HG02981 (cell line): ENCODE measurements around the gene SPHK2.
A peak's percentile ranks its signal among the peaks of the same experiment; 100 is the strongest.
"Not testable (repeated sequence)": the region's sequence is repeated elsewhere in the genome, so short reads cannot be mapped to it uniquely, and the experiment has no call there.

Experiments used
- ATAC-seq: cut with Tn5 transposase; IDR thresholded peaks from one replicate; pipeline ENCODE4 v1.9.1; 2021; ENCODE audit warnings: mild to moderate bottlenecking, moderate library complexity; ENCODE audit not compliant: unreplicated experiment

The SPHK2 gene

GRCh38 chr19:48656840-48657474 is 37.7 kb downstream of the SPHK2 start:
- ATAC-seq, result no peak

GRCh38 chr19:48657828-48658227 is 38.5 kb downstream of the SPHK2 start:
- ATAC-seq, result not testable (repeated sequence)

GRCh38 chr19:48658483-48658882 is 39.2 kb downstream of the SPHK2 start:
- no peak for ATAC-seq

- no peak for ATAC-seq
Observed at GRCh38 chr19:48659768-48660167, 40.5 kb downstream of the SPHK2 start.

GRCh38 chr19:48660852-48661710 is 41.8 kb downstream of the SPHK2 start:
- ATAC-seq, result peak; percentile 91

- no peak for ATAC-seq
Observed at GRCh38 chr19:48661711-48662090, 42.4 kb downstream of the SPHK2 start.

GRCh38 chr19:48663667-48664066 is 44.4 kb downstream of the SPHK2 start:
- no peak for ATAC-seq

- ATAC-seq, result no peak
Observed at GRCh38 chr19:48664476-48664875, 45.2 kb downstream of the SPHK2 start.

- no peak for ATAC-seq
Observed at GRCh38 chr19:48665786-48666185, 46.5 kb downstream of the SPHK2 start.

GRCh38 chr19:48668332-48668731 is 49.0 kb downstream of the SPHK2 start:
- no peak for ATAC-seq

- ATAC-seq, result no peak
Observed at GRCh38 chr19:48668761-48669160, 49.5 kb downstream of the SPHK2 start.

GRCh38 chr19:48669903-48670668 is 50.8 kb downstream of the SPHK2 start:
- ATAC-seq, result no peak

GRCh38 chr19:48670699-48671445 is 51.6 kb downstream of the SPHK2 start:
- ATAC-seq, result no peak

- no peak for ATAC-seq
Observed at GRCh38 chr19:48671446-48671995, 52.2 kb downstream of the SPHK2 start.

GRCh38 chr19:48672994-48673393 is 53.7 kb downstream of the SPHK2 start, which contains the start of gene NTN5:
NTN5 (minus strand) TSS chr19:48673017; CDS start chr19:48670986, 2,031 bp downstream.
- no peak for ATAC-seq

- no peak for ATAC-seq
Observed at GRCh38 chr19:48673436-48674100, 54.3 kb downstream of the SPHK2 start.

- no peak for ATAC-seq
Observed at GRCh38 chr19:48674216-48674809, 55.0 kb downstream of the SPHK2 start.

- ATAC-seq, result no peak
Observed at GRCh38 chr19:48674921-48675824, 55.9 kb downstream of the SPHK2 start.

- ATAC-seq, result no peak
Observed at GRCh38 chr19:48676487-48676886, 57.2 kb downstream of the SPHK2 start.
